HCT116 (cell line): ENCODE data around the gene TMEM94. TPM values are rescaled to one million over a fixed set of nuclear protein-coding genes. Genes with fewer than 3 reads are reported as not detected.

Experiments used
- ATAC-seq: fragments of 200-7000 bp; cut with Tn5 transposase; 2 replicates; pipeline ENCODE4 v1.9.1; 2020; ENCODE audit warnings: mild to moderate bottlenecking, moderate library complexity
- BruUV-seq: library from RNA; stranded (reverse); fragments of 400-500 nt; replicated peaks from 2 replicates; lab custom pipeline; 2021; lab: Mats Ljungman, UMichigan
- CTCF ChIA-PET: fragments of 300-600 bp; sonication (Branson Sonifier 250); formaldehyde crosslinking; loops from one replicate; lab custom pipeline; 2021; ENCODE audit warnings: antibody characterized with exemption; lab: Charles Lee
- POLR2A ChIA-PET: fragments of 300-600, 350-600 bp; sonication (Branson Sonifier 250); formaldehyde crosslinking; loops from one replicate; lab custom pipeline; 2021; ENCODE audit warnings: antibody characterized with exemption; lab: Charles Lee
- RAD21 ChIA-PET, 2 experiments: fragments of 300-600 bp; sonication (Branson Sonifier 250); formaldehyde crosslinking; loops; one replicate each; lab custom pipeline; 2023; ENCODE audit warnings: low total read pairs in 2 of 2; ENCODE audit not compliant: uncharacterized antibody in 2 of 2, unreplicated experiment in 2 of 2, low non-redundant PET in 1 of 2; lab: Charles Lee
- DNase-seq: peaks from one replicate; pipeline ENCODE4 v3.0.0-alpha.2; 2010; ENCODE audit warnings: low read depth, low spot score
- H2AFZ ChIP-seq: fragments of 200-600 bp; shearing (Covaris generic), sonication (generic); 2 replicates; pipeline ENCODE4 v1.6.1; 2017; ENCODE audit warnings: low read depth, mixed run types, mixed read lengths, antibody characterized with exemption, low read length; ENCODE audit not compliant: poor library complexity, severe bottlenecking
- H3K27ac ChIP-seq: 2 replicates; pipeline ENCODE4 v1.5.1; 2012; ENCODE audit warnings: low read depth, low read length
- H3K27me3 ChIP-seq: fragments of 200-600 bp; sonication (generic); 2 replicates; pipeline ENCODE4 v1.6.1; 2016; ENCODE audit warnings: mixed run types, low read length, mixed read lengths; ENCODE audit not compliant: insufficient read depth
- H3K36me3 ChIP-seq, 2 experiments: fragments of 200-500 bp in 1 of 2; fragments of 200-600 bp in 1 of 2; sonication (Bioruptor generic) in 1 of 2; sonication (generic) in 1 of 2; 2 replicates each; pipeline versions ENCODE4 v1.5.1 to v1.6.1; 2014 to 2016; ENCODE audit warnings: low read length in 2 of 2, inconsistent platforms in 1 of 2, mixed read lengths in 1 of 2, mixed run types in 1 of 2; ENCODE audit not compliant: insufficient read depth in 2 of 2, control insufficient read depth in 1 of 2
- H3K4me1 ChIP-seq, 2 experiments: fragments of 200-600 bp in 1 of 2; sonication (generic) in 1 of 2; 2 replicates each; pipeline versions ENCODE4 v1.5.1 to v1.6.1; 2012 to 2017; ENCODE audit warnings: low read length in 2 of 2, inconsistent platforms in 1 of 2, mild to moderate bottlenecking in 1 of 2, mixed read lengths in 1 of 2, mixed run types in 1 of 2, moderate library complexity in 1 of 2; ENCODE audit not compliant: insufficient read depth in 2 of 2, control insufficient read depth in 1 of 2
- H3K4me2 ChIP-seq: fragments of 200-600 bp; sonication (generic); 2 replicates; pipeline ENCODE4 v1.6.1; 2017; ENCODE audit warnings: mixed run types, low read length, mixed read lengths
- H3K4me3 ChIP-seq, 2 experiments: fragments of 200-600 bp in 1 of 2; sonication (generic) in 1 of 2; replicated peaks in 1 of 2; 2 replicates each; pipeline ENCODE4 v1.5.1; 2011 to 2016; ENCODE audit warnings: low read length in 2 of 2, control low read depth in 1 of 2, low read depth in 1 of 2, mild to moderate bottlenecking in 1 of 2, mixed read lengths in 1 of 2, mixed run types in 1 of 2
- H3K79me2 ChIP-seq: fragments of 200-600 bp; sonication (generic); 2 replicates; pipeline ENCODE4 v1.6.1; 2017; ENCODE audit warnings: mild to moderate bottlenecking, mixed run types, low read length, moderate library complexity, mixed read lengths; ENCODE audit not compliant: insufficient read depth
- H3K9ac ChIP-seq: fragments of 200-600 bp; sonication (generic); 2 replicates; pipeline ENCODE4 v1.6.1; 2016; ENCODE audit warnings: low read length, mixed read lengths
- H3K9me2 ChIP-seq: fragments of 200-600 bp; sonication (generic), shearing (Covaris generic); 2 replicates; pipeline ENCODE4 v1.6.1; 2017; ENCODE audit warnings: mixed run types, mild to moderate bottlenecking, moderate library complexity; ENCODE audit not compliant: insufficient read depth
- H3K9me3 ChIP-seq, 2 experiments: fragments of 200-500 bp in 1 of 2; fragments of 200-600 bp in 1 of 2; sonication (Bioruptor generic) in 1 of 2; sonication (generic) in 1 of 2; 2 replicates each; pipeline ENCODE4 v1.6.1; 2014 to 2017; ENCODE audit warnings: low read length in 2 of 2, mixed read lengths in 2 of 2, inconsistent platforms in 1 of 2, low read depth in 1 of 2, mild to moderate bottlenecking in 1 of 2, mixed run types in 1 of 2, moderate library complexity in 1 of 2; ENCODE audit not compliant: control insufficient read depth in 1 of 2, insufficient read depth in 1 of 2
- H4K20me1 ChIP-seq: fragments of 200-600 bp; sonication (generic), shearing (Covaris generic); 2 replicates; pipeline ENCODE4 v1.6.1; 2017; ENCODE audit warnings: mixed run types, mild to moderate bottlenecking, moderate library complexity; ENCODE audit not compliant: insufficient read depth
- ELF1 ChIP-seq: IDR thresholded peaks from 2 replicates; pipeline ENCODE4 v1.6.1; 2012; ENCODE audit warnings: low read depth, borderline replicate concordance
- FOSL1 ChIP-seq: IDR thresholded peaks from 2 replicates; pipeline ENCODE4 v1.6.1; 2012; ENCODE audit warnings: low read depth
- POLR2AphosphoS5 ChIP-seq: IDR thresholded peaks from 2 replicates; pipeline ENCODE4 v1.6.1; 2011; ENCODE audit warnings: mild to moderate bottlenecking, low read depth, low read length, moderate library complexity
- RAD21 ChIP-seq: IDR thresholded peaks from 2 replicates; pipeline ENCODE4 v1.6.1; 2012; ENCODE audit warnings: low read depth, mild to moderate bottlenecking
- SIN3A ChIP-seq: IDR thresholded peaks from 2 replicates; pipeline ENCODE4 v1.6.1; 2012; ENCODE audit warnings: low read depth
- intact Hi-C: fragments of 100-400 bp; cut with micrococcal nuclease; formaldehyde crosslinking; loops from 2 replicates; pipeline ENCODE4 v1.10.0; 2022
- total RNA-seq: library from RNA; stranded (reverse); gene quantifications from one replicate; pipeline ENCODE4 v1.2.1, GENCODE V29; 2021; ENCODE audit not compliant: unreplicated experiment
- TF ChIP-seq, protein P1 (sequence below): IDR thresholded peaks from 2 replicates; pipeline ENCODE4 v1.6.1; 2011; ENCODE audit warnings: mild to moderate bottlenecking, low read length, moderate library complexity; ENCODE audit not compliant: insufficient replicate concordance; ENCODE audit errors: extremely low read depth
- TF ChIP-seq, protein P2 (sequence below): IDR thresholded peaks from 2 replicates; pipeline ENCODE4 v1.6.1; 2012

TMEM94 gene
- total RNA-seq, 1 experiment from 2014 or later = 75.4 TPM

DNA sequence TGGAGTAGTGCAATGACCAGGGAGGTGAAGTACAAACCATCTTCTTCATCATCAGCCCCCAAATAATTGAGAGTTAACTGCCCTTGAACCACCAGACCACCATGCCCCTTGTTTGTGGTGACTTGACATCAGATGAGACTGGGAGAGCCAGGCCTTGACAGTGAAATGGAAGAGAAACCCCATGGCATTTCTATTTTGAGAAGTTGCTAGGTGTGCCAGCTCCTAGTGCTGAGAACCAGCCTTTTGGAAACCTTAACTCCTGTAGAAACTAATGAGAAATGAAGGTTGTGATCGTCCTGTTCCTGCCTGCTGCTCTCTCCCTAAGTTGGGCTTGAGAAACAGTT lies 2.8 kb downstream of the TMEM94 start:
- H3K36me3 ChIP-seq = no peaks in the 10 kb centered on the region
- no peak for ATAC-seq
- H3K9me2 ChIP-seq = no peaks in the 10 kb centered on the region
- DNase-seq = no peak
- CTCF ChIA-PET = no interaction called here
- no peak for TF ChIP-seq SIN3A
- POLR2A ChIA-PET = no interaction called here
- RAD21 ChIA-PET = no interaction called here
- no peak overlapping the region for H3K4me2 ChIP-seq
- no TSS peak for BruUV-seq
- no peaks in the 10 kb centered on the region for H3K27me3 ChIP-seq
- H2AFZ ChIP-seq = no peak overlapping the region
- no peak overlapping the region for H3K4me3 ChIP-seq
- intact Hi-C loops = no loop called here
- H3K4me1 ChIP-seq = peaks cover 12 to 14% of the 10 kb centered on the region in 2 experiments
- no peaks in the 10 kb centered on the region for H3K9me3 ChIP-seq
- no peaks in the 10 kb centered on the region; the same call in 1 of the 2 replicates for H3K79me2 ChIP-seq
- H4K20me1 ChIP-seq = no peaks in the 10 kb centered on the region
- no peak overlapping the region for H3K27ac ChIP-seq
- no peak overlapping the region for H3K9ac ChIP-seq

DNA sequence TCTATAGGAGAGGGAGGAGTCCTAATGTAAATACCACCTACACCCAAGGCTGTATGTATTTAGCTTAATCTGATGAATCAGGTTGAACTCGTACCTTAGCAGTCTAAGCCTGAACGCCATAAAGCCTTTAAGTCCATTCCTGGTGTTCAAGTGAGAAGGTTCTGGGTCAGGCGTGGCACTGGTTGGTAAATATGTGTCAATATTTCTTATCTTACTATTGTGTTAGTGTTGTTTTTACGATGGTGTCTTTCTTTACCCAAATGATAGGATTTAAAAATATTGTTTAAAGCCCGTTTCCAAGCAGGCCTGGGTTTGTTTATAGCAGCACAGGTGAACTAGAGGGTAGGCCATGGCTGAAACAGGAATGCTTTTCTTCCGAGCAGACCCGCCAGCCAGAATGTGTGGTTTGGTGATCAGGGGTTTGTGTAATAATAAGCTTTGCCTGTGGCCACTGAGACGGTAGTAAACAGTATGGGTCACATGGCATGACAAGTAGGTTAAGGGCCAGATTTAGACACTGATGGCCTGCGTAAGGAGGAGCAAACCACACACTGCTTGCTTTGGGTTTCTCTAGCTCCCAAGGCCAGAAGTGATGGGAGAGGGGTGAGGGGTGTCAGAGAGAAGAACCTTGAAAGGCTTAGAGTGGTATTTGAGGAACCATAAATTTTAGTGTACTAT lies 3.3 kb downstream of the TMEM94 start:
- Histone ChIP-seq H3K9me3 (no peaks in the 10 kb centered on the region), H3K9me2 (no peaks in the 10 kb centered on the region), H3K9ac (no peak overlapping the region), H3K36me3 (no peaks in the 10 kb centered on the region), H3K4me1 (peaks cover 12 to 14% of the 10 kb centered on the region in 2 experiments), H2AFZ (no peak overlapping the region), H3K79me2 (no peaks in the 10 kb centered on the region; the same call in 1 of the 2 replicates), H3K4me3 (no peak overlapping the region), H3K27me3 (no peaks in the 10 kb centered on the region), H3K4me2 (no peak overlapping the region), H3K27ac (no peak overlapping the region), H4K20me1 (no peaks in the 10 kb centered on the region)
- no peak for TF ChIP-seq SIN3A
- no peak for TF ChIP-seq POLR2AphosphoS5
- TF ChIP-seq, protein P1, sequence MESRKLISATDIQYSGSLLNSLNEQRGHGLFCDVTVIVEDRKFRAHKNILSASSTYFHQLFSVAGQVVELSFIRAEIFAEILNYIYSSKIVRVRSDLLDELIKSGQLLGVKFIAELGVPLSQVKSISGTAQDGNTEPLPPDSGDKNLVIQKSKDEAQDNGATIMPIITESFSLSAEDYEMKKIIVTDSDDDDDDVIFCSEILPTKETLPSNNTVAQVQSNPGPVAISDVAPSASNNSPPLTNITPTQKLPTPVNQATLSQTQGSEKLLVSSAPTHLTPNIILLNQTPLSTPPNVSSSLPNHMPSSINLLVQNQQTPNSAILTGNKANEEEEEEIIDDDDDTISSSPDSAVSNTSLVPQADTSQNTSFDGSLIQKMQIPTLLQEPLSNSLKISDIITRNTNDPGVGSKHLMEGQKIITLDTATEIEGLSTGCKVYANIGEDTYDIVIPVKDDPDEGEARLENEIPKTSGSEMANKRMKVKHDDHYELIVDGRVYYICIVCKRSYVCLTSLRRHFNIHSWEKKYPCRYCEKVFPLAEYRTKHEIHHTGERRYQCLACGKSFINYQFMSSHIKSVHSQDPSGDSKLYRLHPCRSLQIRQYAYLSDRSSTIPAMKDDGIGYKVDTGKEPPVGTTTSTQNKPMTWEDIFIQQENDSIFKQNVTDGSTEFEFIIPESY = no peak
- no peak for TF ChIP-seq ELF1
- TF ChIP-seq, protein P2, sequence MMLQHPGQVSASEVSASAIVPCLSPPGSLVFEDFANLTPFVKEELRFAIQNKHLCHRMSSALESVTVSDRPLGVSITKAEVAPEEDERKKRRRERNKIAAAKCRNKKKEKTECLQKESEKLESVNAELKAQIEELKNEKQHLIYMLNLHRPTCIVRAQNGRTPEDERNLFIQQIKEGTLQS = no peak
- no peak for TF ChIP-seq RAD21
- TF ChIP-seq FOSL1 = no peak
- ATAC-seq (no peak), DNase-seq (no peak)
- ChIA-PET POLR2A (no interaction called here), CTCF (no interaction called here), RAD21 (no interaction called here)
- BruUV-seq = no TSS peak
- intact Hi-C loops = no loop called here
